SJCRH30 (cell line): Measurements from ENCODE around the gene ELAC1. TPM values are rescaled to one million over a fixed set of nuclear protein-coding genes. Genes with fewer than 3 reads are reported as not detected.
"Not testable (repeated sequence)": the region's sequence is repeated elsewhere in the genome, so short reads cannot be mapped to it uniquely, and the experiment has no call there.

Source experiments
- DNase-seq, 2 experiments: peaks; one replicate each; pipeline ENCODE4 v3.0.0-alpha.2; 2015 to 2020
- H3K27ac ChIP-seq: fragments of 250-450 bp; sonication (Bioruptor Pico); 2 replicates; pipeline ENCODE4 v1.5.1; 2020; ENCODE audit warnings: mild to moderate bottlenecking, moderate library complexity
- H3K27me3 ChIP-seq: fragments of 250-450 bp; sonication (Bioruptor Pico); 2 replicates; pipeline ENCODE4 v1.5.1; 2020; ENCODE audit warnings: mild to moderate bottlenecking, moderate library complexity
- H3K36me3 ChIP-seq: fragments of 250-450 bp; sonication (Bioruptor Pico); 2 replicates; pipeline ENCODE4 v1.5.1; 2020; ENCODE audit warnings: mild to moderate bottlenecking, moderate library complexity
- H3K4me1 ChIP-seq: fragments of 250-450 bp; sonication (Bioruptor Pico); 2 replicates; pipeline ENCODE4 v1.5.1; 2020; ENCODE audit warnings: mild to moderate bottlenecking, moderate library complexity
- H3K4me3 ChIP-seq: fragments of 250-450 bp; sonication (Bioruptor Pico); 2 replicates; pipeline ENCODE4 v1.5.1; 2020; ENCODE audit warnings: mild to moderate bottlenecking, moderate library complexity
- H3K9me3 ChIP-seq: fragments of 250-450 bp; sonication (Bioruptor Pico); replicated peaks from 2 replicates; pipeline ENCODE4 v1.5.1; 2020; ENCODE audit warnings: mild to moderate bottlenecking, moderate library complexity
- total RNA-seq: library from RNA; depleted of rRNA; stranded (reverse); fragments of >200 nt; shearing (Covaris generic); gene quantifications from 2 replicates; pipeline ENCODE4 v1.2.3, GENCODE V29; 2014

ELAC1 gene
- total RNA-seq, 1 experiment from 2014 or later: 7.5 TPM

GRCh38 chr18:50950626-50951025, 17.2 kb upstream of the ELAC1 start:
- no peak overlapping the region for H3K27ac ChIP-seq
- H3K9me3 ChIP-seq: no peaks in the 10 kb centered on the region
- no peaks in the 10 kb centered on the region for H3K27me3 ChIP-seq
- no peak overlapping the region for H3K4me3 ChIP-seq
- DNase-seq: no peak
- H3K36me3 ChIP-seq: no peaks in the 10 kb centered on the region; the same call in 1 of the 2 replicates
- peaks cover 6% of the 10 kb centered on the region for H3K4me1 ChIP-seq

GRCh38 chr18:50953822-50954221, 14.0 kb upstream of the ELAC1 start:
- Histone ChIP-seq H3K36me3 (no peaks in the 10 kb centered on the region), H3K4me3 (no peak overlapping the region), H3K27me3 (no peaks in the 10 kb centered on the region), H3K27ac (no peak overlapping the region), H3K9me3 (no peaks in the 10 kb centered on the region), H3K4me1 (no peaks in the 10 kb centered on the region)
- no peak for DNase-seq

DNA sequence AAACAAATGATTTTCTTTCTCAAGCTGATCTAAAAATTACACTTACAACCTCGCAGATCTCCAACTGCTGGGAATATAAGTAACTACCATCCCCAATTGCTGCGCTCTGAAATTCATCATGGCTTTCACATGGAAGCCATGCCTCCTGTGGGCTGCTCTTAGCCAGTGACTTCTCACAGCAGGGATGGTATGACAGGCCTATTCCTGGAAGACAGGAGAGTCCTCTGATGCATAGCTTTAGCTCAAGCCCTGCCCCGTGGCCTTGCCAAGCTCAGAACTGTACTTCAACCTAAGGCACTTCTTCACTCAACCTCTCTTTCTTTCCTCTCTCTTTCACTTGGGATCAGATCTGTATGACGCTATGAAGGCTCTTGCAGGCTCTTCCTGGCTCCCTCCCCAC, 12.6 kb upstream of the ELAC1 start:
- Histone ChIP-seq H3K27me3 (no peaks in the 10 kb centered on the region), H3K36me3 (no peaks in the 10 kb centered on the region), H3K27ac (no peak overlapping the region), H3K4me3 (no peak overlapping the region), H3K9me3 (no peaks in the 10 kb centered on the region), H3K4me1 (no peaks in the 10 kb centered on the region)
- DNase-seq: no peak

DNA sequence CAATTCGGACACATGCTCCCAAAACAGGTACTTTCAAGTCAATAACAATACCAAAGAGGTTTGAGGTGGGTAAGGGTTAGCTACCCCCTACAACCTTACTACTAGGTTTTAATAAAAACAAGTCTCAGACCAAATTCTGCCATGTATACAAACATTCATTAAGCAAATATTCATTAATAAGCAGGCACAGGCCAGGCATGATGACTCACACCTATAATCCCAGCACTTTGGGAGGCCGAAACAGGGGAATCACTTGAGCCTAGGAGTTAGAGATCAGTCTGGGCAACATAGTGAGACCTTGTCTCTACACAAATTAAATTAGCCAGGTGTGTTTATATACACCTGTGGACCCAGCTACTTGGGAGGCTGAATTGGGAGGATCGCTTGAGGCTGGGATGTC, 11.7 kb upstream of the ELAC1 start:
- Histone ChIP-seq H3K36me3 (no peaks in the 10 kb centered on the region), H3K4me3 (no peak overlapping the region), H3K27ac (no peak overlapping the region)

GRCh38 chr18:50961974-50962373, 5.9 kb upstream of the ELAC1 start:
- H3K27ac ChIP-seq: no peak overlapping the region
- no peak for DNase-seq
- H3K36me3 ChIP-seq: no peaks in the 10 kb centered on the region
- no peak overlapping the region for H3K4me3 ChIP-seq
- H3K9me3 ChIP-seq: peaks cover 6% of the 10 kb centered on the region
- H3K4me1 ChIP-seq: no peaks in the 10 kb centered on the region
- H3K27me3 ChIP-seq: no peaks in the 10 kb centered on the region

More for the DNA sequence above, 11.7 kb upstream of the ELAC1 start:
- no peaks in the 10 kb centered on the region for H3K4me1 ChIP-seq
- no peaks in the 10 kb centered on the region for H3K27me3 ChIP-seq
- no peaks in the 10 kb centered on the region for H3K9me3 ChIP-seq
- no peak for DNase-seq

- H3K4me1 ChIP-seq: peaks cover 4% of the 10 kb centered on the region; the same call in 1 of the 2 replicates
- H3K36me3 ChIP-seq: no peaks in the 10 kb centered on the region
- H3K27ac ChIP-seq: no peak overlapping the region
- no peaks in the 10 kb centered on the region for H3K27me3 ChIP-seq
- no peak overlapping the region for H3K4me3 ChIP-seq
- H3K9me3 ChIP-seq: no peaks in the 10 kb centered on the region
- no peak for DNase-seq
Measured at GRCh38 chr18:50969448-50969847, 1.6 kb downstream of the ELAC1 start.

- no peaks in the 10 kb centered on the region for H3K27me3 ChIP-seq
- H3K4me3 ChIP-seq: no peak overlapping the region
- no peaks in the 10 kb centered on the region for H3K9me3 ChIP-seq
- H3K4me1 ChIP-seq: peaks cover 4% of the 10 kb centered on the region; the same call in 1 of the 2 replicates
- no peak for DNase-seq
- no peak overlapping the region for H3K27ac ChIP-seq
- no peaks in the 10 kb centered on the region for H3K36me3 ChIP-seq
Measured at GRCh38 chr18:50970006-50970405, 2.2 kb downstream of the ELAC1 start.

DNA sequence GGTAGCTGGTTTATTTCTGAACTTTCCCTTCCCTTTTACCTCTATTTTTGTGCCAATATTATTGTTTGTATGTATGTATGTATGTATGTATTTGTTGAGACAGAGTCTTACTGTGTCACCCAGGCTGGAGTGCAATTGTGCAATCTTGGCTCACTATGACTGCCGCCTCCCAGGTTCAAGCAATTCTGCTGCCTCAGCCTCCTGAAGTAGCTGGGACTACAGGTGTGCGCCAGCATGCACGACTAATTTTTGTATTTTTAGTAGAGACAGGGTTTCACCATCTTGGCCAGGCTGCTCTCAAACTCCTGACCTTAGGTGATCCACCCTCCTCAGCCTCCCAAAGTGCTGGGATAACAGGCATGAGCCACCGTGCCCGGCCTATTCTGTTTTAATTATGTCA, 4.6 kb downstream of the ELAC1 start:
- not testable (repeated sequence) for H3K4me3 ChIP-seq, H3K9me3 ChIP-seq, H3K27me3 ChIP-seq, DNase-seq, H3K27ac ChIP-seq, H3K4me1 ChIP-seq
- peaks cover 12% of the 10 kb centered on the region; the same call in 1 of the 2 replicates for H3K36me3 ChIP-seq

GRCh38 chr18:50973367-50974126, 5.7 kb downstream of the ELAC1 start:
- no peak for DNase-seq
- Histone ChIP-seq H3K27me3 (no peaks in the 10 kb centered on the region), H3K27ac (no peak overlapping the region), H3K4me1 (peaks cover 4% of the 10 kb centered on the region; the same call in 1 of the 2 replicates), H3K4me3 (no peak overlapping the region), H3K9me3 (no peaks in the 10 kb centered on the region), H3K36me3 (peaks cover 19% of the 10 kb centered on the region; the same call in 1 of the 2 replicates)

DNA sequence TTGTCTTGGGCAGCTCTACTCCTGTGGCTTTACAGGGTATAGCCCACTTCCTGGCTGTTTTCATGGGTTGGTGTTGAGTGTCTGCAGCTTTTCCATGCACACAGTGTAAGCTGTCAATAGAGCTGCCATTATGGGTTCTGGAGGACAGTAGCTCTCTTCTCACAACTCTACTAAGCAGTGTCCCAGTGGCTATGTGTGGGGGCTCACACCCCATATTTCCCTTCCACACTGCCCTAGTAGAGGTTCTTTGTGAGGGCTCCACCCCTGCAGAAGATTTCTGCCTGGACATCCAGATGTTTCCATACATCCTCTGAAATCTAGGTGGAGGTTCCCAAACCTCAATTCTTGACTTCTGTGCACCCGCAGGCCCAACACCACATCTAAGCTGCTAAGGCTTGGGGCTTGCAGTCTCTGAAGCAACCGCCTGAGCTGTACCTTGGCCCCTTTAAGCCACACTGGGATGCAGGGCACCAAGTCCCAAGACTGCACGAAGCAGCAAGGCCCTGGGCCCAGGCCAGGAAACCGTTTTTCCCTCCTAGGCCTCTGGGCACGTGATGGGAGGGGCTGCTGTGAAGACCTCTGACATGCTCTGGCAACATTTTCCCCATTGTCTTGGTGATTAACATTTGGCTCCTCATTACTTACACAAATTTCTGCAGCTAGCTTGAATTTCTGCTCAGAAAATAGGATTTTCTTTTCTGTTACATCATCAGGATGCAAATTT, 9.4 kb downstream of the ELAC1 start:
- DNase-seq: no peak
- Histone ChIP-seq H3K4me3 (no peak overlapping the region), H3K4me1 (no peaks in the 10 kb centered on the region), H3K27ac (no peak overlapping the region), H3K36me3 (peaks cover 20% of the 10 kb centered on the region; the same call in 1 of the 2 replicates), H3K27me3 (no peaks in the 10 kb centered on the region), H3K9me3 (no peaks in the 10 kb centered on the region)

DNA sequence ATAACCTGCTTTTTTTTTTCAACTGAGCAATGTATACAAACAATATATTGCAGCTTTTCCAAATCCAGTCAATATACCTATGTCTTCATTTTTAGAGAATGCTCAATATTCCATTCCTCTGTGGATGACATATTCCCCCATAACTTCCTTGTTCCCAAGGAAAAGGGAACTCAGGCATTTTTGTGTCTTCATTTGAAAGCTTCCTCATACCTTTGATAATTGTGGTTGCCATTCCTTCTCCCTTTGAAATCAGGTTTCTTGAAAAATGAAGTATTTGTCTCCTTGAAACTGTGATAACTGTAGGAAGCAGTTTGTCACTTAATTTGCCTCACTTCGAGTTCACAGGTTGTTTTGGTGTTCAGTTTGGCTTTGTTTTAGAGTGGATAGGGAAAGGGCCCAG, 13.5 kb downstream of the ELAC1 start:
- no peaks in the 10 kb centered on the region for H3K27me3 ChIP-seq
- H3K4me1 ChIP-seq: no peaks in the 10 kb centered on the region
- no peak overlapping the region for H3K4me3 ChIP-seq
- 0 out of 2 replicates have a peak, but pooled peaks cover 15% of the 10 kb centered on the region for H3K36me3 ChIP-seq
- no peak for DNase-seq
- H3K27ac ChIP-seq: no peak overlapping the region
- H3K9me3 ChIP-seq: no peaks in the 10 kb centered on the region

- Histone ChIP-seq H3K27ac (no peak overlapping the region), H3K36me3 (0 out of 2 replicates have a peak, but pooled peaks cover 10% of the 10 kb centered on the region), H3K4me3 (no peak overlapping the region), H3K27me3 (no peaks in the 10 kb centered on the region), H3K9me3 (no peaks in the 10 kb centered on the region), H3K4me1 (no peaks in the 10 kb centered on the region)
- DNase-seq: no peak
Measured at GRCh38 chr18:50982086-50982801, 14.4 kb downstream of the ELAC1 start.

- 0 out of 2 replicates have a peak, but pooled peaks cover 5% of the 10 kb centered on the region for H3K36me3 ChIP-seq
- no peaks in the 10 kb centered on the region for H3K27me3 ChIP-seq
- no peaks in the 10 kb centered on the region for H3K4me1 ChIP-seq
- H3K4me3 ChIP-seq: no peak overlapping the region
- DNase-seq: no peak
- no peak overlapping the region for H3K27ac ChIP-seq
- no peaks in the 10 kb centered on the region for H3K9me3 ChIP-seq
Measured at GRCh38 chr18:50982802-50983179, 15.0 kb downstream of the ELAC1 start.

DNA sequence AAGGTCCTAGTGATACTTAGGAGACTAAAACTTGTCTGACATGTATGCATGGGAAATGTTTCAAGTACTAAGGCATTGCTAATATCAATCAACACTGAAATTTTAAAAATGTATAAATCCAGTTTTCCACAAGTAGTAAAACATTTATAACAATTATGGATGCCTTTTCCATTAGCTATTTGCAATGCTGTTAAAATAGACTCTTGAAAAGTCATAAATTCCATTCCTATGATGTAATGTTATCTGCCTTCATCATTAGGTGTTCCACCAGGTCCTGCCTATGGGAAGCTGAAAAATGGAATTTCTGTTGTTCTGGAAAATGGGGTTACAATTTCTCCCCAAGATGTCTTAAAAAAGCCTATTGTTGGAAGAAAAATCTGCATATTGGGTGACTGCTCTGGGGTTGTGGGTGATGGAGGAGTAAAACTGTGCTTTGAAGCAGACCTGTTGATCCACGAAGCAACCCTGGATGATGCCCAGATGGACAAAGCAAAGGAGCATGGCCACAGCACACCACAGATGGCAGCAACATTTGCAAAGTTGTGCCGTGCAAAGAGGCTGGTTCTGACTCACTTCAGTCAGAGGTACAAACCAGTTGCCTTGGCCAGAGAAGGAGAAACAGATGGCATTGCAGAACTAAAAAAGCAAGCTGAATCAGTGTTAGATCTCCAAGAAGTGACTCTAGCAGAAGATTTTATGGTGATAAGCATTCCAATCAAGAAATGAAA, 18.7 kb downstream of the ELAC1 start:
- no peaks in the 10 kb centered on the region for H3K27me3 ChIP-seq
- DNase-seq: no peak
- H3K4me3 ChIP-seq: no peak overlapping the region
- H3K4me1 ChIP-seq: no peaks in the 10 kb centered on the region
- no peak overlapping the region for H3K27ac ChIP-seq
- H3K36me3 ChIP-seq: no peaks in the 10 kb centered on the region
- H3K9me3 ChIP-seq: no peaks in the 10 kb centered on the region
